ENCODE results near the gene POT1.

Gene POT1

GRCh38 chr7:124956160-124956559 is 26.5 kb upstream of the POT1 start:
- Histone ChIP-seq H3K9ac (ENCODE audit: low read length) (no peak overlapping the region), H3K4me3 (ENCODE audit: low read length) (no peak overlapping the region), H3K27me3 (ENCODE audit: low read depth, low read length) (no peaks in the 10 kb centered on the region), H2AFZ (ENCODE audit: low read depth, low read length) (no peak overlapping the region), H3K4me2 (ENCODE audit: low read length) (no peak overlapping the region), H3K79me2 (ENCODE audit: low read length) (no peaks in the 10 kb centered on the region), H3K4me1 (ENCODE audit: low read length) (no peaks in the 10 kb centered on the region), H3K27ac (ENCODE audit: low read length) (no peak overlapping the region), H3K9me3 (ENCODE audit: insufficient read depth, low read length) (no peaks in the 10 kb centered on the region), H4K20me1 (ENCODE audit: insufficient read depth, low read length) (no peaks in the 10 kb centered on the region), H3K36me3 (replicated peaks; ENCODE audit: low read depth, low read length) (no peaks in the 10 kb centered on the region)
- TF ChIP-seq EZH2phosphoT487 (IDR thresholded peaks at IDR 0.05; ENCODE audit: low read depth) (no peak), CTCF (IDR thresholded peaks at IDR 0.05; ENCODE audit: low read depth, low read length) (no peak)

GRCh38 chr7:124954790-124955189 is 25.2 kb upstream of the POT1 start:
- Histone ChIP-seq H2AFZ (ENCODE audit: low read depth, low read length) (no peak overlapping the region), H3K4me3 (ENCODE audit: low read length) (no peak overlapping the region), H3K9me3 (ENCODE audit: insufficient read depth, low read length) (no peaks in the 10 kb centered on the region), H4K20me1 (ENCODE audit: insufficient read depth, low read length) (no peaks in the 10 kb centered on the region), H3K4me2 (ENCODE audit: low read length) (no peak overlapping the region), H3K9ac (ENCODE audit: low read length) (no peak overlapping the region), H3K4me1 (ENCODE audit: low read length) (no peaks in the 10 kb centered on the region), H3K27me3 (ENCODE audit: low read depth, low read length) (no peaks in the 10 kb centered on the region), H3K79me2 (ENCODE audit: low read length) (no peaks in the 10 kb centered on the region), H3K36me3 (replicated peaks; ENCODE audit: low read depth, low read length) (no peaks in the 10 kb centered on the region), H3K27ac (ENCODE audit: low read length) (no peak overlapping the region)
- TF ChIP-seq CTCF (IDR thresholded peaks at IDR 0.05; ENCODE audit: low read depth, low read length) (no peak), EZH2phosphoT487 (IDR thresholded peaks at IDR 0.05; ENCODE audit: low read depth) (no peak)

- Histone ChIP-seq H3K4me1 (ENCODE audit: low read length) (no peaks in the 10 kb centered on the region), H3K4me3 (ENCODE audit: low read length) (no peak overlapping the region), H3K36me3 (replicated peaks; ENCODE audit: low read depth, low read length) (no peaks in the 10 kb centered on the region), H3K79me2 (ENCODE audit: low read length) (no peaks in the 10 kb centered on the region), H4K20me1 (ENCODE audit: insufficient read depth, low read length) (no peaks in the 10 kb centered on the region), H3K27me3 (ENCODE audit: low read depth, low read length) (no peaks in the 10 kb centered on the region), H3K27ac (ENCODE audit: low read length) (no peak overlapping the region), H3K9me3 (ENCODE audit: insufficient read depth, low read length) (no peaks in the 10 kb centered on the region), H3K9ac (ENCODE audit: low read length) (no peak overlapping the region), H2AFZ (ENCODE audit: low read depth, low read length) (no peak overlapping the region), H3K4me2 (ENCODE audit: low read length) (no peak overlapping the region)
- TF ChIP-seq CTCF (IDR thresholded peaks at IDR 0.05; ENCODE audit: low read depth, low read length), result no peak
- TF ChIP-seq EZH2phosphoT487 (IDR thresholded peaks at IDR 0.05; ENCODE audit: low read depth), result no peak
Observed at GRCh38 chr7:124945680-124946079, 16.1 kb upstream of the POT1 start.

- no peaks in the 10 kb centered on the region for H3K27me3 ChIP-seq (ENCODE audit: low read depth, low read length)
- H3K4me2 ChIP-seq (ENCODE audit: low read length), result no peak overlapping the region
- no peaks in the 10 kb centered on the region for H3K9me3 ChIP-seq (ENCODE audit: insufficient read depth, low read length)
- no peaks in the 10 kb centered on the region for H3K4me1 ChIP-seq (ENCODE audit: low read length)
- no peaks in the 10 kb centered on the region for H3K36me3 ChIP-seq (replicated peaks; ENCODE audit: low read depth, low read length)
- no peaks in the 10 kb centered on the region for H4K20me1 ChIP-seq (ENCODE audit: insufficient read depth, low read length)
- H3K4me3 ChIP-seq (ENCODE audit: low read length), result no peak overlapping the region
- no peak overlapping the region for H3K27ac ChIP-seq (ENCODE audit: low read length)
- H2AFZ ChIP-seq (ENCODE audit: low read depth, low read length), result no peak overlapping the region
- H3K79me2 ChIP-seq (ENCODE audit: low read length), result no peaks in the 10 kb centered on the region
- TF ChIP-seq CTCF (IDR thresholded peaks at IDR 0.05; ENCODE audit: low read depth, low read length), result no peak
- TF ChIP-seq EZH2phosphoT487 (IDR thresholded peaks at IDR 0.05; ENCODE audit: low read depth), result no peak
- no peak overlapping the region for H3K9ac ChIP-seq (ENCODE audit: low read length)
Observed at GRCh38 chr7:124943472-124943871, 13.8 kb upstream of the POT1 start.

All from OCI-LY3 (cell line).